Hepatocyte (in vitro differentiated cells): ENCODE measurements around the gene SERINC5.

ENCODE experiments used
- EZH2 ChIP-seq: fragments of 200-600 bp; sonication (generic); IDR thresholded peaks from 2 replicates; pipeline ENCODE4 v1.6.1; 2016; ENCODE audit warnings: antibody characterized with exemption, mild to moderate bottlenecking, borderline replicate concordance
- TF ChIP-seq, protein P1 (sequence below): fragments of 200-600 bp; sonication (generic); IDR thresholded peaks from 2 replicates; pipeline ENCODE4 v1.5.1; 2016; ENCODE audit warnings: antibody characterized with exemption, mild to moderate bottlenecking; ENCODE audit not compliant: poor library complexity

DNA sequence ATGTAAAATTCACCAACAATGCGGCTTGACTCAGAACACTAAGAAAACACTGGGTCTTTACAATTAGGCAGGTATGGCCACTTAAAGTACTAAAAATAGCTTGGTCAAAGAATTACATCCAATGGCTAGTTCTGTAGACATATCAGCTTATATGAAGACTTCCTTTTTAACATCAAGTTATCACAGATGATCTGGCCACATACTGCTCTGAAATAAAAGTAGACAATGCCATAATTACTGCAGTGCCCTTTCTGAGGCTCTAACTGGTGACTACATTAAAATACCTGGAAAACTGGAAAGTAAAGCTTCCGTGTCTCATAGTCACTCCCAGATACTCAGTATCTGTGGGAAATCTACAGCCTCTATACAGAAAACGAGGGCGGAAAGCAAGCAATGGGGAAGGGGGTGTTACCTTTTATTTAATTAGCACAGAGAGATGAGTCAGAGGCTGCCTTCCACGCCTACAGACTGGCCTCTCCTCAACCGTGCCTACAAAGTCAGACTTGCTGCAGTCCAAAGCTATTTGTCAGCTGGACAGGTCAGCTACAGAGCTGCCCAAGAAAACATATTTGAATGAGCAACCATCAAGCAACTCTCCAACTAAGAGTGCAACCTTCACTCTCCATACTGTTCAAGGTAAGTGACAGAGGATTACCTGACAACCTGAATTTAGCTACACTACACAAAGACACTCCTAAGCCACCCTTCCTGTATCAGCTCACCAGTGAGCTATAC is 8.7 kb downstream of the SERINC5 start:
- TF ChIP-seq, protein P1, sequence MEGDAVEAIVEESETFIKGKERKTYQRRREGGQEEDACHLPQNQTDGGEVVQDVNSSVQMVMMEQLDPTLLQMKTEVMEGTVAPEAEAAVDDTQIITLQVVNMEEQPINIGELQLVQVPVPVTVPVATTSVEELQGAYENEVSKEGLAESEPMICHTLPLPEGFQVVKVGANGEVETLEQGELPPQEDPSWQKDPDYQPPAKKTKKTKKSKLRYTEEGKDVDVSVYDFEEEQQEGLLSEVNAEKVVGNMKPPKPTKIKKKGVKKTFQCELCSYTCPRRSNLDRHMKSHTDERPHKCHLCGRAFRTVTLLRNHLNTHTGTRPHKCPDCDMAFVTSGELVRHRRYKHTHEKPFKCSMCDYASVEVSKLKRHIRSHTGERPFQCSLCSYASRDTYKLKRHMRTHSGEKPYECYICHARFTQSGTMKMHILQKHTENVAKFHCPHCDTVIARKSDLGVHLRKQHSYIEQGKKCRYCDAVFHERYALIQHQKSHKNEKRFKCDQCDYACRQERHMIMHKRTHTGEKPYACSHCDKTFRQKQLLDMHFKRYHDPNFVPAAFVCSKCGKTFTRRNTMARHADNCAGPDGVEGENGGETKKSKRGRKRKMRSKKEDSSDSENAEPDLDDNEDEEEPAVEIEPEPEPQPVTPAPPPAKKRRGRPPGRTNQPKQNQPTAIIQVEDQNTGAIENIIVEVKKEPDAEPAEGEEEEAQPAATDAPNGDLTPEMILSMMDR = no peak
- TF ChIP-seq EZH2 = no peak
